Measurements from ENCODE around the gene ADCK2.

ADCK2 gene

DNA sequence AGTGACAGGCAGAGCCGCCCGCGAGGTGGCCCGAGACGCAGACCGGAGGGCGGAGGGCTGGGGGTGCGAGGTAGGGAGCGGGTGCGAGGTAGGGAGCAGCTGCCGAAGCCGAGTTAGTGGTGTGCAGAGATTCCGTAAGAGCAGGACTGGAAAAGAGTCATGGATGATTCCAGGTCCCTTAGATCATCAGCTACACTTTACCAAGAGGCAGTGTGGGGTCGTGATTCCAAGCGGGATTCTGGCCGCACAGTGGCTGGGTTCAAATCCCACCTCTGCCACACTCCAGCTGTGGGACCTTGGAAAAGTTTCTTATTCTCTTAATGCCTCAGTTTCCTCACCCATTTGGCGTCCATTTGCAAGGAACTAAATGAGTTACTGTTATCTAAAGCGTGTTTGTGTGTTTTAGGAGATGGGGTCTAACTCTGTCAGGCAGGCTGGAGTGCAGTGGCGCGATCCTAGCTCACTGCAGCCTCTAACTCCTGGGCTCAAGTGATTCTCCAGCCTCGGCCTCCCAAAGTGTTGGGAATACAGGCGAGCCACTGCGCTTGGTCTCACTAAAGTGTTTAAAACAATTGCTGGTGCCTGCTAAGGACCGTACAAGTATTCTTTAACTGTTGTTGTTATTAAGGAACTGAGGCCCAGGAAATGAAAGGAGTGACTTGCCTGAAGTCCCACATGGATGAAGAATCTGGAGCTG, 24.9 kb downstream of the ADCK2 start:
- peak; percentile 41 for ATAC-seq
- no peak for TF ChIP-seq TOX (CRISPR knock-in tag; IDR thresholded peaks at IDR 0.05; ENCODE audit: borderline replicate concordance)
- no peak for TF ChIP-seq ZNF70 (CRISPR knock-in tag; IDR thresholded peaks at IDR 0.05)
- TF ChIP-seq, protein P1, sequence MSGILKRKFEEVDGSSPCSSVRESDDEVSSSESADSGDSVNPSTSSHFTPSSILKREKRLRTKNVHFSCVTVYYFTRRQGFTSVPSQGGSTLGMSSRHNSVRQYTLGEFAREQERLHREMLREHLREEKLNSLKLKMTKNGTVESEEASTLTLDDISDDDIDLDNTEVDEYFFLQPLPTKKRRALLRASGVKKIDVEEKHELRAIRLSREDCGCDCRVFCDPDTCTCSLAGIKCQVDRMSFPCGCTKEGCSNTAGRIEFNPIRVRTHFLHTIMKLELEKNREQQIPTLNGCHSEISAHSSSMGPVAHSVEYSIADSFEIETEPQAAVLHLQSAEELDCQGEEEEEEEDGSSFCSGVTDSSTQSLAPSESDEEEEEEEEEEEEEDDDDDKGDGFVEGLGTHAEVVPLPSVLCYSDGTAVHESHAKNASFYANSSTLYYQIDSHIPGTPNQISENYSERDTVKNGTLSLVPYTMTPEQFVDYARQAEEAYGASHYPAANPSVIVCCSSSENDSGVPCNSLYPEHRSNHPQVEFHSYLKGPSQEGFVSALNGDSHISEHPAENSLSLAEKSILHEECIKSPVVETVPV (CRISPR knock-in tag; IDR thresholded peaks at IDR 0.05): no peak
- no peak for TF ChIP-seq GLIS3 (CRISPR knock-in tag; IDR thresholded peaks at IDR 0.05)
- no peak for TF ChIP-seq ISL1 (CRISPR knock-in tag; IDR thresholded peaks at IDR 0.05)
- TF ChIP-seq ZFP3 (CRISPR knock-in tag; IDR thresholded peaks at IDR 0.05): no peak
- no peak for TF ChIP-seq ARNTL (CRISPR knock-in tag; IDR thresholded peaks at IDR 0.05; ENCODE audit: borderline replicate concordance, low read depth)
- no peak for TF ChIP-seq ZC3H10 (CRISPR knock-in tag; IDR thresholded peaks at IDR 0.05)
- no peak for TF ChIP-seq BACH2 (CRISPR knock-in tag; IDR thresholded peaks at IDR 0.05; ENCODE audit: borderline replicate concordance)
- TF ChIP-seq, protein P2, sequence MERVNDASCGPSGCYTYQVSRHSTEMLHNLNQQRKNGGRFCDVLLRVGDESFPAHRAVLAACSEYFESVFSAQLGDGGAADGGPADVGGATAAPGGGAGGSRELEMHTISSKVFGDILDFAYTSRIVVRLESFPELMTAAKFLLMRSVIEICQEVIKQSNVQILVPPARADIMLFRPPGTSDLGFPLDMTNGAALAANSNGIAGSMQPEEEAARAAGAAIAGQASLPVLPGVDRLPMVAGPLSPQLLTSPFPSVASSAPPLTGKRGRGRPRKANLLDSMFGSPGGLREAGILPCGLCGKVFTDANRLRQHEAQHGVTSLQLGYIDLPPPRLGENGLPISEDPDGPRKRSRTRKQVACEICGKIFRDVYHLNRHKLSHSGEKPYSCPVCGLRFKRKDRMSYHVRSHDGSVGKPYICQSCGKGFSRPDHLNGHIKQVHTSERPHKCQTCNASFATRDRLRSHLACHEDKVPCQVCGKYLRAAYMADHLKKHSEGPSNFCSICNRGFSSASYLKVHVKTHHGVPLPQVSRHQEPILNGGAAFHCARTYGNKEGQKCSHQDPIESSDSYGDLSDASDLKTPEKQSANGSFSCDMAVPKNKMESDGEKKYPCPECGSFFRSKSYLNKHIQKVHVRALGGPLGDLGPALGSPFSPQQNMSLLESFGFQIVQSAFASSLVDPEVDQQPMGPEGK (CRISPR knock-in tag; IDR thresholded peaks at IDR 0.05; ENCODE audit: borderline replicate concordance): no peak
- no peak for TF ChIP-seq RARB (CRISPR knock-in tag; IDR thresholded peaks at IDR 0.05)
- TF ChIP-seq ZFP30 (CRISPR knock-in tag; IDR thresholded peaks at IDR 0.05): no peak
- no peak for TF ChIP-seq ESRRG (CRISPR knock-in tag; IDR thresholded peaks at IDR 0.05)
- no peak for TF ChIP-seq SNAI2 (CRISPR knock-in tag; IDR thresholded peaks at IDR 0.05)
- TF ChIP-seq, protein P3, sequence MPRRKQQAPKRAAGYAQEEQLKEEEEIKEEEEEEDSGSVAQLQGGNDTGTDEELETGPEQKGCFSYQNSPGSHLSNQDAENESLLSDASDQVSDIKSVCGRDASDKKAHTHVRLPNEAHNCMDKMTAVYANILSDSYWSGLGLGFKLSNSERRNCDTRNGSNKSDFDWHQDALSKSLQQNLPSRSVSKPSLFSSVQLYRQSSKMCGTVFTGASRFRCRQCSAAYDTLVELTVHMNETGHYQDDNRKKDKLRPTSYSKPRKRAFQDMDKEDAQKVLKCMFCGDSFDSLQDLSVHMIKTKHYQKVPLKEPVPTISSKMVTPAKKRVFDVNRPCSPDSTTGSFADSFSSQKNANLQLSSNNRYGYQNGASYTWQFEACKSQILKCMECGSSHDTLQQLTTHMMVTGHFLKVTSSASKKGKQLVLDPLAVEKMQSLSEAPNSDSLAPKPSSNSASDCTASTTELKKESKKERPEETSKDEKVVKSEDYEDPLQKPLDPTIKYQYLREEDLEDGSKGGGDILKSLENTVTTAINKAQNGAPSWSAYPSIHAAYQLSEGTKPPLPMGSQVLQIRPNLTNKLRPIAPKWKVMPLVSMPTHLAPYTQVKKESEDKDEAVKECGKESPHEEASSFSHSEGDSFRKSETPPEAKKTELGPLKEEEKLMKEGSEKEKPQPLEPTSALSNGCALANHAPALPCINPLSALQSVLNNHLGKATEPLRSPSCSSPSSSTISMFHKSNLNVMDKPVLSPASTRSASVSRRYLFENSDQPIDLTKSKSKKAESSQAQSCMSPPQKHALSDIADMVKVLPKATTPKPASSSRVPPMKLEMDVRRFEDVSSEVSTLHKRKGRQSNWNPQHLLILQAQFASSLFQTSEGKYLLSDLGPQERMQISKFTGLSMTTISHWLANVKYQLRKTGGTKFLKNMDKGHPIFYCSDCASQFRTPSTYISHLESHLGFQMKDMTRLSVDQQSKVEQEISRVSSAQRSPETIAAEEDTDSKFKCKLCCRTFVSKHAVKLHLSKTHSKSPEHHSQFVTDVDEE (CRISPR knock-in tag; IDR thresholded peaks at IDR 0.05): no peak
- TF ChIP-seq CREB5 (CRISPR knock-in tag; IDR thresholded peaks at IDR 0.05; ENCODE audit: low read depth): no peak
- no peak for TF ChIP-seq ZNF565 (CRISPR knock-in tag; conservative IDR thresholded peaks at IDR 0.05; ENCODE audit: low read depth)
- TF ChIP-seq, protein P4, sequence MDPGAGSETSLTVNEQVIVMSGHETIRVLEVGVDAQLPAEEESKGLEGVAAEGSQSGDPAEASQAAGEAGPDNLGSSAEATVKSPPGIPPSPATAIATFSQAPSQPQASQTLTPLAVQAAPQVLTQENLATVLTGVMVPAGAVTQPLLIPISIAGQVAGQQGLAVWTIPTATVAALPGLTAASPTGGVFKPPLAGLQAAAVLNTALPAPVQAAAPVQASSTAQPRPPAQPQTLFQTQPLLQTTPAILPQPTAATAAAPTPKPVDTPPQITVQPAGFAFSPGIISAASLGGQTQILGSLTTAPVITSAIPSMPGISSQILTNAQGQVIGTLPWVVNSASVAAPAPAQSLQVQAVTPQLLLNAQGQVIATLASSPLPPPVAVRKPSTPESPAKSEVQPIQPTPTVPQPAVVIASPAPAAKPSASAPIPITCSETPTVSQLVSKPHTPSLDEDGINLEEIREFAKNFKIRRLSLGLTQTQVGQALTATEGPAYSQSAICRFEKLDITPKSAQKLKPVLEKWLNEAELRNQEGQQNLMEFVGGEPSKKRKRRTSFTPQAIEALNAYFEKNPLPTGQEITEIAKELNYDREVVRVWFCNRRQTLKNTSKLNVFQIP (CRISPR knock-in tag; IDR thresholded peaks at IDR 0.05; ENCODE audit: borderline replicate concordance, low read depth): no peak
- TF ChIP-seq TCF4 (CRISPR knock-in tag; IDR thresholded peaks at IDR 0.05; ENCODE audit: borderline replicate concordance): no peak
- TF ChIP-seq PPARA (CRISPR knock-in tag; IDR thresholded peaks at IDR 0.05; ENCODE audit: borderline replicate concordance): no peak

GRCh38 chr7:140698477-140698876, 25.7 kb downstream of the ADCK2 start:
- no peak for ATAC-seq
- no peak for TF ChIP-seq TOX (CRISPR knock-in tag; IDR thresholded peaks at IDR 0.05; ENCODE audit: borderline replicate concordance)
- TF ChIP-seq, protein P4 (CRISPR knock-in tag; IDR thresholded peaks at IDR 0.05; ENCODE audit: borderline replicate concordance, low read depth): no peak
- no peak for TF ChIP-seq PPARA (CRISPR knock-in tag; IDR thresholded peaks at IDR 0.05; ENCODE audit: borderline replicate concordance)
- TF ChIP-seq SNAI2 (CRISPR knock-in tag; IDR thresholded peaks at IDR 0.05): no peak
- TF ChIP-seq ZFP3 (CRISPR knock-in tag; IDR thresholded peaks at IDR 0.05): no peak
- TF ChIP-seq, protein P3 (CRISPR knock-in tag; IDR thresholded peaks at IDR 0.05): no peak
- TF ChIP-seq ZNF565 (CRISPR knock-in tag; conservative IDR thresholded peaks at IDR 0.05; ENCODE audit: low read depth): no peak
- TF ChIP-seq ZNF8 (CRISPR knock-in tag; IDR thresholded peaks at IDR 0.05): no peak
- TF ChIP-seq CSDC2 (CRISPR knock-in tag; IDR thresholded peaks at IDR 0.05): no peak
- TF ChIP-seq, protein P2 (CRISPR knock-in tag; IDR thresholded peaks at IDR 0.05; ENCODE audit: borderline replicate concordance): no peak
- no peak for TF ChIP-seq ESRRG (CRISPR knock-in tag; IDR thresholded peaks at IDR 0.05)
